B cell (primary cell): ENCODE data around the gene SCN1A. TPM values are rescaled to one million over a fixed set of nuclear protein-coding genes. Genes with fewer than 3 reads are reported as not detected.

Source experiments
- ATAC-seq: fragments of 200-7000 bp; cut with Tn5 transposase; one replicate; pipeline ENCODE4 v1.10.0; 2021; ENCODE audit warnings: low read depth, mild to moderate bottlenecking, moderate number of reproducible peaks, moderate library complexity
- CTCF ChIA-PET: fragments of 350-600 bp; sonication (Branson Sonifier 250); formaldehyde crosslinking; loops from one replicate; lab custom pipeline; 2021; ENCODE audit warnings: antibody characterized with exemption, inconsistent platforms; lab: Charles Lee
- POLR2A ChIA-PET: fragments of 350-600 bp; sonication (Branson Sonifier 250); formaldehyde crosslinking; loops from one replicate; lab custom pipeline; 2021; ENCODE audit warnings: antibody characterized with exemption; lab: Charles Lee
- DNase-seq: peaks from one replicate; pipeline ENCODE4 v3.0.0; 2013
- H2AFZ ChIP-seq: 2 replicates; pipeline ENCODE4 v1.6.1; 2012; ENCODE audit warnings: mild to moderate bottlenecking, low read depth, low read length; ENCODE audit not compliant: insufficient read depth, poor library complexity, severe bottlenecking
- H3K27ac ChIP-seq, 2 donors: 1 replicate in 1 of 2; 2 replicates in 1 of 2; pipeline ENCODE4 v1.5.1; 2012 to 2013; ENCODE audit warnings: low read length in 2 of 2, mild to moderate bottlenecking in 2 of 2, moderate library complexity in 1 of 2
- H3K27me3 ChIP-seq, 4 experiments: fragments of 200-600 bp in 1 of 4; sonication (generic) in 1 of 4; replicated peaks in 1 of 4; 1 replicate in 2 of 4; 2 replicates in 2 of 4; pipeline versions ENCODE4 v1.6.1 to v1.7.0; 2013 to 2016; ENCODE audit warnings: low read length in 3 of 4, mild to moderate bottlenecking in 2 of 4, mixed read lengths in 1 of 4, moderate library complexity in 1 of 4; ENCODE audit not compliant: insufficient read depth in 4 of 4, control insufficient read depth in 3 of 4; ENCODE audit errors: control extremely low read depth in 1 of 4
- H3K36me3 ChIP-seq, 2 experiments: replicated peaks in 1 of 2; 1 replicate in 1 of 2; 2 replicates in 1 of 2; pipeline versions ENCODE4 v1.6.1 to v1.7.1; 2013; ENCODE audit warnings: low read length in 1 of 2; ENCODE audit not compliant: insufficient read depth in 2 of 2, control insufficient read depth in 1 of 2; ENCODE audit errors: control extremely low read depth in 1 of 2, extremely low read depth in 1 of 2
- H3K4me1 ChIP-seq, 2 donors: fragments of 200-600 bp in 1 of 2; sonication (generic) in 1 of 2; 1 replicate in 1 of 2; 2 replicates in 1 of 2; pipeline versions ENCODE4 v1.5.1 to v1.6.1; 2013 to 2017; ENCODE audit warnings: low read length in 2 of 2; ENCODE audit not compliant: control insufficient read depth in 2 of 2, insufficient read depth in 2 of 2
- H3K4me2 ChIP-seq: replicated peaks from 2 replicates; pipeline ENCODE3; 2012; ENCODE audit warnings: mild to moderate bottlenecking, low read depth, low read length; ENCODE audit not compliant: poor library complexity, severe bottlenecking
- H3K4me3 ChIP-seq, 5 experiments: fragments of 200-600 bp in 1 of 5; sonication (generic) in 1 of 5; 1 replicate in 3 of 5; 2 replicates in 2 of 5; pipeline versions ENCODE4 v1.5.1 to v1.7.0; 2011 to 2016; ENCODE audit warnings: low read length in 4 of 5, mild to moderate bottlenecking in 4 of 5, low read depth in 2 of 5, control low read depth in 1 of 5, moderate library complexity in 1 of 5; ENCODE audit not compliant: insufficient read depth in 1 of 5; ENCODE audit errors: control extremely low read depth in 1 of 5, extremely low read depth in 1 of 5
- H3K79me2 ChIP-seq: fragments of 200-600 bp; sonication (generic); one replicate; pipeline ENCODE4 v1.6.0; 2016; ENCODE audit warnings: low read length; ENCODE audit not compliant: control insufficient read depth, insufficient read depth
- H3K9ac ChIP-seq: fragments of 200-600 bp; sonication (generic); 2 replicates; pipeline ENCODE4 v1.6.1; 2017; ENCODE audit warnings: mild to moderate bottlenecking, low read length, moderate library complexity
- H3K9me3 ChIP-seq, 3 donors: one replicate each; pipeline versions ENCODE4 v1.6.1 to v1.7.1; 2013; ENCODE audit warnings: low read length in 2 of 3; ENCODE audit not compliant: control insufficient read depth in 2 of 3, insufficient read depth in 1 of 3; ENCODE audit errors: control extremely low read depth in 1 of 3
- H4K20me1 ChIP-seq: 2 replicates; pipeline ENCODE4 v1.6.0; 2012; ENCODE audit warnings: mild to moderate bottlenecking, low read length; ENCODE audit not compliant: insufficient read depth, control insufficient read depth, poor library complexity, severe bottlenecking
- H3K27ac Mint-ChIP-seq: one replicate; pipeline ENCODE4 v1.8.0; 2021; ENCODE audit warnings: mixed read lengths
- H3K27me3 Mint-ChIP-seq: one replicate; pipeline ENCODE4 v1.8.0; 2021; ENCODE audit warnings: mixed read lengths
- H3K4me1 Mint-ChIP-seq: one replicate; pipeline ENCODE4 v1.8.0; 2021; ENCODE audit warnings: mixed read lengths
- H3K4me3 Mint-ChIP-seq: one replicate; pipeline ENCODE4 v1.8.0; 2021; ENCODE audit warnings: mixed read lengths
- H3K9me3 Mint-ChIP-seq: one replicate; pipeline ENCODE4 v1.8.0; 2022; ENCODE audit warnings: mixed read lengths; ENCODE audit not compliant: insufficient read depth
- EZH2 ChIP-seq: IDR thresholded peaks from 2 replicates; pipeline ENCODE4 v1.6.1; 2012; ENCODE audit warnings: borderline replicate concordance, low read depth, mild to moderate bottlenecking, moderate library complexity, low read length; ENCODE audit not compliant: insufficient read depth, poor library complexity, severe bottlenecking
- WGBS: methylation state at CpG from one replicate; pipeline ENCODE4 v1.1.5; 2013; ENCODE audit warnings: missing lambda C conversion rate; ENCODE audit not compliant: insufficient coverage; 5-methylcytosine and 5-hydroxymethylcytosine counted together
- intact Hi-C: fragments of 100-400 bp; cut with micrococcal nuclease; formaldehyde crosslinking; loops from one replicate; pipeline ENCODE4 v1.10.0; 2022
- polyA plus RNA-seq: library from polyadenylated mRNA; depleted of rRNA; stranded (reverse); fragments of >200 nt; gene quantifications from 2 replicates; pipeline ENCODE4 v1.2.3, GENCODE V29; 2012
- total RNA-seq, 2 donors: library from RNA; stranded (reverse); fragments of 120-200 nt in 1 of 2; gene quantifications; 1 replicate in 1 of 2; 2 replicates in 1 of 2; pipeline versions ENCODE4 v1.2.3 to v1.2.4, GENCODE V29; 2013 to 2022
- TF ChIP-seq, protein P1 (sequence below): fragments of 200-600 bp; IDR thresholded peaks from one replicate; pipeline ENCODE4 v1.8.0; 2022; ENCODE audit warnings: antibody characterized with exemption, mild to moderate bottlenecking

SCN1A gene
- total and polyA plus RNA-seq, 2 donors (not counting 1 experiment from before 2014, with no cell fraction given) = not detected

GRCh38 chr2:166090346-166090745 is 37.5 kb downstream of the SCN1A start:
- Histone ChIP-seq H3K9ac (no peak overlapping the region), H2AFZ (no peak overlapping the region), H4K20me1 (no peaks in the 10 kb centered on the region), H3K79me2 (no peaks in the 10 kb centered on the region), H3K4me1 (no peaks in the 10 kb centered on the region), H3K9me3 (no peaks in the 10 kb centered on the region), H3K4me2 (no peak overlapping the region), H3K4me3 (no peak overlapping the region), H3K36me3 (no peaks in the 10 kb centered on the region), H3K27ac (no peak overlapping the region), H3K27me3 (no peaks in the 10 kb centered on the region)
- no peaks in the 10 kb centered on the region for H3K4me1 Mint-ChIP-seq
- no peaks in the 10 kb centered on the region for H3K27me3 Mint-ChIP-seq
- CTCF ChIA-PET = no interaction called here
- no CpG with 5 or more reads among the region's 2 CpGs for WGBS
- intact Hi-C loops = no loop called here
- no peaks in the 10 kb centered on the region for H3K9me3 Mint-ChIP-seq
- H3K4me3 Mint-ChIP-seq = no peak overlapping the region
- ATAC-seq (no peak), DNase-seq (no peak)
- POLR2A ChIA-PET = no interaction called here
- no peak overlapping the region for H3K27ac Mint-ChIP-seq
- TF ChIP-seq, protein P1, sequence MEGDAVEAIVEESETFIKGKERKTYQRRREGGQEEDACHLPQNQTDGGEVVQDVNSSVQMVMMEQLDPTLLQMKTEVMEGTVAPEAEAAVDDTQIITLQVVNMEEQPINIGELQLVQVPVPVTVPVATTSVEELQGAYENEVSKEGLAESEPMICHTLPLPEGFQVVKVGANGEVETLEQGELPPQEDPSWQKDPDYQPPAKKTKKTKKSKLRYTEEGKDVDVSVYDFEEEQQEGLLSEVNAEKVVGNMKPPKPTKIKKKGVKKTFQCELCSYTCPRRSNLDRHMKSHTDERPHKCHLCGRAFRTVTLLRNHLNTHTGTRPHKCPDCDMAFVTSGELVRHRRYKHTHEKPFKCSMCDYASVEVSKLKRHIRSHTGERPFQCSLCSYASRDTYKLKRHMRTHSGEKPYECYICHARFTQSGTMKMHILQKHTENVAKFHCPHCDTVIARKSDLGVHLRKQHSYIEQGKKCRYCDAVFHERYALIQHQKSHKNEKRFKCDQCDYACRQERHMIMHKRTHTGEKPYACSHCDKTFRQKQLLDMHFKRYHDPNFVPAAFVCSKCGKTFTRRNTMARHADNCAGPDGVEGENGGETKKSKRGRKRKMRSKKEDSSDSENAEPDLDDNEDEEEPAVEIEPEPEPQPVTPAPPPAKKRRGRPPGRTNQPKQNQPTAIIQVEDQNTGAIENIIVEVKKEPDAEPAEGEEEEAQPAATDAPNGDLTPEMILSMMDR = no peak
- TF ChIP-seq EZH2 = no peak

DNA sequence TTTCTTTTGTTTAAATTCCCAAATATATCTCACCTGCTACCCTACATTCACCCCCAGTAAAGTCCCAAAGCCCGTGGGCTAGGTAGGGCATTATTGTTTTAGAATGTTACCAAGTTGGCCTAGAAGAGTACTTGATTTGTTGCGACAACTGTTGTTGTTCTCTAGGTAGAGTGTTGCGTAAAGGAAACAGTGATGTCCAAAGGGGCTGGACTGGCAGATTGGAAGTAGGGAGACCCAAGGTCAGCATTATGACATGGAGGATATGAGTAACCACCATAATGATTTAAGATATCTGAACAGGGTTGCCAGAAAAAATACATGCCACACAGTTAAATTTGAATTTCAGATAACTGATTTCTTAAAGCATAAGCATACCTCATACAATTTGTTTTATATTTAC is 39.2 kb downstream of the SCN1A start:
- TF ChIP-seq, protein P1 = no peak
- TF ChIP-seq EZH2 = no peak
- ChIA-PET CTCF (no interaction called here), POLR2A (no interaction called here)
- intact Hi-C loops = no loop called here
- no peaks in the 10 kb centered on the region for H3K27me3 ChIP-seq
- no peaks in the 10 kb centered on the region for H3K9me3 Mint-ChIP-seq
- no peaks in the 10 kb centered on the region for H3K79me2 ChIP-seq
- no peaks in the 10 kb centered on the region for H3K36me3 ChIP-seq
- no peak overlapping the region for H3K4me3 Mint-ChIP-seq
- H3K4me1 ChIP-seq = no peaks in the 10 kb centered on the region
- no peak overlapping the region for H3K27ac ChIP-seq
- WGBS = 94% methylated on average over 2 of the region's 3 CpGs
- H3K9me3 ChIP-seq = no peaks in the 10 kb centered on the region
- H3K4me3 ChIP-seq = no peak overlapping the region
- H3K4me1 Mint-ChIP-seq = no peaks in the 10 kb centered on the region
- no peak overlapping the region for H3K27ac Mint-ChIP-seq
- no peak overlapping the region for H2AFZ ChIP-seq
- no peak overlapping the region for H3K4me2 ChIP-seq
- no peak for DNase-seq
- H4K20me1 ChIP-seq = no peaks in the 10 kb centered on the region
- no peak for ATAC-seq
- no peaks in the 10 kb centered on the region for H3K27me3 Mint-ChIP-seq
- no peak overlapping the region for H3K9ac ChIP-seq
